GM18526 (cell line): ENCODE results near the gene MAN1C1.

Experiments
- POLR2A ChIP-seq: IDR thresholded peaks from 3 replicates; pipeline ENCODE4 v1.6.1; 2011; ENCODE audit not compliant: insufficient read length; ENCODE audit errors: extremely low read depth

MAN1C1 gene

GRCh38 chr1:25702101-25702775 is 85.6 kb downstream of the MAN1C1 start:
- no peak for TF ChIP-seq POLR2A

GRCh38 chr1:25703041-25703440 is 86.5 kb downstream of the MAN1C1 start:
- no peak for TF ChIP-seq POLR2A

- no peak for TF ChIP-seq POLR2A
These were observed 87.2 kb downstream of the MAN1C1 start for GRCh38 chr1:25703671-25704266.

GRCh38 chr1:25704267-25704691 is 87.7 kb downstream of the MAN1C1 start:
- no peak for TF ChIP-seq POLR2A

GRCh38 chr1:25705699-25706098 is 89.1 kb downstream of the MAN1C1 start:
- no peak for TF ChIP-seq POLR2A

- TF ChIP-seq POLR2A: no peak
These were observed 89.8 kb downstream of the MAN1C1 start for GRCh38 chr1:25706146-25707089.

- no peak for TF ChIP-seq POLR2A
These were observed 90.9 kb downstream of the MAN1C1 start for GRCh38 chr1:25707280-25708016.

- no peak for TF ChIP-seq POLR2A
These were observed 94.2 kb downstream of the MAN1C1 start for GRCh38 chr1:25710583-25711347.

- no peak for TF ChIP-seq POLR2A
These were observed 95.1 kb downstream of the MAN1C1 start for GRCh38 chr1:25711555-25712298.

- no peak for TF ChIP-seq POLR2A
These were observed 95.8 kb downstream of the MAN1C1 start for GRCh38 chr1:25712299-25712970.

GRCh38 chr1:25713961-25714360 is 97.4 kb downstream of the MAN1C1 start:
- TF ChIP-seq POLR2A: no peak

GRCh38 chr1:25714372-25714931 is 97.9 kb downstream of the MAN1C1 start:
- no peak for TF ChIP-seq POLR2A

- no peak for TF ChIP-seq POLR2A
These were observed 99.3 kb downstream of the MAN1C1 start for GRCh38 chr1:25715888-25716287.
